SKM-1 treated with dmso at 0.1 percent for 144 hours (cell line): Measurements from ENCODE around the gene TANGO2.

Experiments used
- DNase-seq: peaks from one replicate; lab custom pipeline; 2025; ENCODE audit not compliant: unreplicated experiment; lab: John Stamatoyannopoulos, UW

Gene TANGO2

DNA sequence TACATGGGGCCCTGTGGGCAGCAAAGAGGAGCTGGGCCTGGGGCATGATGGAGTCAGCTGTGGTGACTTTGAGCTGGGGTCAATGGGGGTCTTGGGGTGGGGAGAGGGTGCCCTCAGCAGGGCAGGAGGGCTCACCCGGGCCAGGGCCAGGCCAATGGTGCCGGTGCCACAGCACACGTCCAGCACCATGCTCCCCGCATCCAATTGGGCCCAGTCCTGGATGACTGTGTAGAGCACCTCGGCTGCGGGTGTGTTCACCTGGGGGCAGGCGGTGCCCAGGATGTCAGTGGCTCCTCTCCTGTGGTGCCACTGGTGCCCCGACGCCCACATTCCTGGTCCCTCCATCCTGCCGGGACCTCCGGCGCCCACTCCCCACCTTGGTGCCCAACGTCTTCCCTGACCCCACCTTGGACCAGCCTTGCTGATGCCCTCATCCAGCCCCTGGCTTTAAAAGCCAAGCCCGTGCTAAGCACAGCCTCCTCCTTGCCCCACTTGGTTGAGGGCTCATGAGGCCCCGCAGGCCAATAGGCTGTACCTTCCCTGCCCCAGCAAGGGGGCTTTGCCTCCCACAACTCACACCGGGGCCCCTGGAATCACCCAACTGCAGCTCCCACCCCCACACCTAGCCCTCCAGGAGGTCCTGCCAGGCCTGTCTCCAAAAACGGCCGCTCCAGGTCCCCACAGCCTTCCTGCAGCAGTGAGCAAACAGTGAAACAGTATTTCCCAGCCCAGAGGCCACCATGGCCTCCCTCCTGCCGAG, 92.8 kb downstream of the TANGO2 start:
- no peak for DNase-seq

DNA sequence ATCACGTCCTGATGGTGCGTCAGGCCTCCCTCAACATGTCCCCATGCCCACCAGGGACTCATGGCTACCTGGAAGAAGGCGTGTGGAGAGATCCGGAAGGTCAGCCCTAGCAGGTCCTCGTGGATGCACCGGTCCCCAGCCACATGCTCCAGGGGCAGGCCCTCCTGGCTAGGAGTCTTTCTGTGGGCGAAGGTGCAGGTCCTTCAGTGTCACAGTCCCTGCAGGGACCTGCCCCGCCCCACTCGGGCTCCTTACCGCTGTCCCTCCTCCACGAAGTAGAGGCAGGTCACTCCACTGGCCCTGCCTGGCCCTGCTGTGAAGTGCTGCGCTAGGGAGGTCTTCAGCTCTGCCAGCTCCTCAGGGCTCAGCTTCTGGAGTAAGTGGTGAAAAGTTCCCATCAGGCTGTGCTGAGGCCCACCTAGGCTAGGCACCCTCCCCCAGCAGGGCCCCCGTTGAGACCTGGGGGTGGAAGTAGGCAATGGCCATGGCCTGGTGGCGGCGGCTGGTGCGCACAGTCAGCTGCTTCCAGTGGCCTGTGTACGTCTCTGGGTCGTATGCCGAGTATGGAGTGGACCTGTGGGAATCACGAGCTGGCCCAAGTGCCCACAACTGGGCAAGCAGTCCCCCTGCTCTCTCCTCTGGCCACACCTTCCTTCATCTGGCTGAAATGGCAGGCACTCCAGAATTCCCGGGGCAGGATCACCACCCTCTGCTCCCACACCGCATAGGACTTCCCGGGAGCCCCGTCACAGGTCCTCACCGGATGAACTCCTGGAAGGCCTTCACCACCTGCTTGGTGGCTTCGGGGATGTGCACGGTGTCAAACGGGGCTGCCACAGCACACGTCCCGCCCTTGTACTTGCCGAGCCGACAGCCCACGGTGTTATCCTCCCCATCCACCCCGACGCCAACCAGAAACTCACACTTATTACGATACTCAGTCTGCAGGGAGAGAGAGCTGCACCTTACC, 93.9 kb downstream of the TANGO2 start:
- no peak for DNase-seq

DNA sequence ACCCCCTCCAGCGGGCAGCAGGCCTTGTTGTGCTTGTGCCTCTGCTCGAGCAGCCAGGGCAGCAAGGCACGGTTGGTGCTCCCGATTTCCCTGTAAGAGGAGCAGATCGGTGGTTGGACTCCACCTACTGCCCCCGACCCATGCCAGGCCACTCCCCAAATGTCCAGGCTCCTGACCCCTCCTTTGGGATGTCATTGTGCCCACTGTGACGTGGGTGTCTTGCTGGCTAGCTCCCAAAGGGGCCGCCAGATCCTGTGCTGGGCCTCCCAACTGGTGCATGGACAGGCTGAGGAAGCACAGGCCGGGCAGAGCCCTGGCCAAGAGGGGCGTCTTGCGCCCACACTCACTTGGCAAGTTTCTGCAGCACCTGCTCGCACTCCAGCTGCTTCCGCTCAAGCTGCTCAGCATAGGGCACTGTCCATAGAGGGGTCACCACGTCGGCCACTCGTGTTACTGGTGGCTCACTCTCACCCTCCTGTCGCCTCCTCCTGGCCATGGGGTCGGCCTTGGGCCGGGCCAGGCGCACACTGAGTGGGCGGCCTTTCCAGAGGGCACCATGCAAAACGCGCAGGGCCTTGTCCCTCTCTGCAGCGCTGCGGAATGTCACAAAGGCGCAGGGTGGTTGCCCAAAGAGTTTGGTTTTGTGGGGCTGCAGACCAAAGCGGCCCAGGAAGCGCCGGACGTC, 94.9 kb downstream of the TANGO2 start, which contains the start of gene RANBP1:
Gene RANBP1 (plus strand): TSS at position 414 of the 685 bp plus-strand sequence. CDS start 81 bp downstream, at position 495.
- DNase-seq: no peak

DNA sequence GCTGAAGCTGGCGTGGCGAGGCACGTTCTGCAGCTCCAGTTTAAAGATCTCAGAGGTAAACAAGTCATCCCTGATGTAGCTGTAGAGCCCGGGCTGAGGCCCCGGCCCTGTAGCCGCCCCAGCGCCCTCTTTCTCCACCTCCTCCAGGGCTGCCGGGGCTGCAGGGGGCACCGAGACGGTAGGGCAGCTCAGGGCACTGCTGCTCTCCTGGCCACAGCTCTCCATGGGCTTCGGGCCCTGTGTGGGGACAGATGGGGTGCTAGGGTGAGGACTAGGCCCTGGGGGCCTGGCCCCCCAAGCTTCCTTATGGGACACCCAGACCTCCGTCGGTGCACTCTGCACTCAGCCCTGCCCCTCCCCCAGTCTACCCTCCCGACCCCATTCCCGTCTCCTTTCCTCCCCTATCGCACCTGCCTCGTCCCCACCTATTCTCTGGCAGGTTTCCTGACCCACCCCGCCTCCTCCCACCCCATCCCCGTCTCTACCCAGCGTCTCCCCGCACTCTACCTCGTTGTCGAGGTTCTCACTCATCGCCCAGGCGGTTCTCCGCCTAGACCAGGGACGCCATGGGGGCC, 95.6 kb downstream of the TANGO2 start:
- no peak for DNase-seq
